Erythroblast (primary cell): ENCODE results near the gene TP63.

Source experiments
- GATA1 ChIP-seq: IDR thresholded peaks from 2 replicates; pipeline ENCODE4 v1.6.1; 2011; ENCODE audit warnings: low read depth, mild to moderate bottlenecking, control low read depth, low read length, moderate library complexity
- POLR2A ChIP-seq: IDR thresholded peaks from 2 replicates; pipeline ENCODE4 v1.6.1; 2011; ENCODE audit warnings: mild to moderate bottlenecking, low read length

- no peak for TF ChIP-seq POLR2A
- TF ChIP-seq GATA1: no peak
Observed at GRCh38 chr3:189901481-189901880, 270.3 kb downstream of the TP63 start.
